Activated gamma-delta T cell treated with anti-CD3 and anti-CD28 coated beads, Interleukin-2, amount 50 U/mL, for 16 hours (primary cell): ENCODE results near the gene FBRS.
"Not testable (repeated sequence)": the region's sequence is repeated elsewhere in the genome, so short reads cannot be mapped to it uniquely, and the experiment has no call there.

Experiments used
- DNase-seq: peaks from one replicate; pipeline ENCODE4 v3.0.0-alpha.2; 2020; ENCODE audit warnings: low read depth

Gene FBRS

GRCh38 chr16:30665155-30665829 is 7.1 kb downstream of the FBRS start:
- DNase-seq: no peak

GRCh38 chr16:30665830-30666190 is 7.6 kb downstream of the FBRS start:
- DNase-seq: no peak

GRCh38 chr16:30666681-30667080 is 8.4 kb downstream of the FBRS start:
- no peak for DNase-seq

- DNase-seq: no peak
These were observed 9.2 kb downstream of the FBRS start for GRCh38 chr16:30667361-30667905.

- no peak for DNase-seq
These were observed 10.2 kb downstream of the FBRS start for GRCh38 chr16:30668393-30668792.

- no peak for DNase-seq
These were observed 11.0 kb downstream of the FBRS start for GRCh38 chr16:30669026-30669902.

GRCh38 chr16:30669903-30670824 is 11.9 kb downstream of the FBRS start:
- no peak for DNase-seq

GRCh38 chr16:30675143-30675542 is 16.9 kb downstream of the FBRS start:
- no peak for DNase-seq

GRCh38 chr16:30677931-30678585 is 19.8 kb downstream of the FBRS start:
- no peak for DNase-seq

GRCh38 chr16:30678586-30678970 is 20.3 kb downstream of the FBRS start:
- DNase-seq: no peak

- no peak for DNase-seq
These were observed 22.1 kb downstream of the FBRS start for GRCh38 chr16:30680326-30680725.

- no peak for DNase-seq
These were observed 30.5 kb downstream of the FBRS start for GRCh38 chr16:30688701-30689100.

- no peak for DNase-seq
These were observed 33.7 kb downstream of the FBRS start for GRCh38 chr16:30691907-30692306.

GRCh38 chr16:30692396-30693064 is 34.3 kb downstream of the FBRS start:
- no peak for DNase-seq

GRCh38 chr16:30694926-30695693 is 36.9 kb downstream of the FBRS start:
- no peak for DNase-seq

- not testable (repeated sequence) for DNase-seq
These were observed 38.4 kb downstream of the FBRS start for GRCh38 chr16:30696646-30697045.

- no peak for DNase-seq
These were observed 39.3 kb downstream of the FBRS start for GRCh38 chr16:30697264-30698138.

- peak; percentile 98 for DNase-seq
These were observed 40.0 kb downstream of the FBRS start for GRCh38 chr16:30698139-30698815.
